GM12878 (cell line): ENCODE results near the gene SMPD3. TPM values are rescaled to one million over a fixed set of nuclear protein-coding genes. Genes with fewer than 3 reads are reported as not detected.

Experiments
- ATF7 ChIP-seq: fragments of 450-650 bp; IDR thresholded peaks from 2 replicates; pipeline ENCODE4 v1.6.1; 2016; ENCODE audit warnings: low read depth, mild to moderate bottlenecking
- BACH1 ChIP-seq: fragments of 450-650 bp; IDR thresholded peaks from 2 replicates; pipeline ENCODE4 v1.6.1; 2017; ENCODE audit warnings: mild to moderate bottlenecking, borderline replicate concordance
- CEBPZ ChIP-seq: fragments of 150-350 bp; IDR thresholded peaks from 2 replicates; pipeline ENCODE4 v1.6.1; 2016; ENCODE audit warnings: low read depth, low read length
- CREM ChIP-seq: IDR thresholded peaks from 2 replicates; pipeline ENCODE4 v1.6.1; 2014; ENCODE audit warnings: antibody characterized with exemption, low read depth
- EP300 ChIP-seq, 2 experiments: fragments of 150-350 bp in 1 of 2; IDR thresholded peaks; 2 replicates each; pipeline ENCODE4 v1.6.1; 2011 to 2012; ENCODE audit warnings: low read depth in 2 of 2, low read length in 2 of 2, borderline replicate concordance in 1 of 2, improper control_type of control experiment in 1 of 2, inconsistent platforms in 1 of 2; ENCODE audit not compliant: control insufficient read depth in 1 of 2
- EZH2 ChIP-seq: IDR thresholded peaks from 2 replicates; pipeline ENCODE4 v1.6.1; 2012; ENCODE audit warnings: low read depth, mild to moderate bottlenecking, control low read depth, inconsistent platforms, low read length, borderline replicate concordance; ENCODE audit not compliant: control insufficient read depth
- FOXK2 ChIP-seq: fragments of 450-650 bp; IDR thresholded peaks from 2 replicates; pipeline ENCODE4 v1.6.1; 2017; ENCODE audit warnings: mild to moderate bottlenecking, moderate library complexity
- KAT2A ChIP-seq: conservative IDR thresholded peaks from 2 replicates; pipeline ENCODE4 v1.6.1; 2011; ENCODE audit warnings: low read depth, low read length; ENCODE audit not compliant: control insufficient read depth
- MLLT1 ChIP-seq: fragments of 450-650 bp; IDR thresholded peaks from 2 replicates; pipeline ENCODE4 v1.6.1; 2016; ENCODE audit warnings: mild to moderate bottlenecking
- MTA3 ChIP-seq: IDR thresholded peaks from 2 replicates; pipeline ENCODE4 v1.6.1; 2012; ENCODE audit warnings: low read length, inconsistent platforms, borderline replicate concordance
- PBX3 ChIP-seq: IDR thresholded peaks from 2 replicates; pipeline ENCODE4 v1.6.1; 2011; ENCODE audit warnings: mild to moderate bottlenecking, low read depth, low read length, moderate library complexity; ENCODE audit not compliant: insufficient replicate concordance
- RAD21 ChIP-seq: IDR thresholded peaks from 2 replicates; pipeline ENCODE4 v1.6.1; 2011; ENCODE audit warnings: mild to moderate bottlenecking, low read depth, low read length, moderate library complexity; ENCODE audit not compliant: insufficient read depth
- RBBP5 ChIP-seq: fragments of 200-600 bp; sonication (generic); conservative IDR thresholded peaks from 2 replicates; pipeline ENCODE4 v1.6.1; 2016
- SIN3A ChIP-seq: IDR thresholded peaks from 2 replicates; pipeline ENCODE4 v1.6.1; 2012; ENCODE audit warnings: low read depth, low read length, improper control_type of control experiment
- SMAD1 ChIP-seq: fragments of 450-650 bp; IDR thresholded peaks from 2 replicates; pipeline ENCODE4 v1.6.1; 2018; ENCODE audit warnings: mild to moderate bottlenecking, low read depth; ENCODE audit not compliant: partially characterized antibody
- STAT1 ChIP-seq: fragments of 450-650 bp; conservative IDR thresholded peaks from 2 replicates; pipeline ENCODE4 v1.6.1; 2014; ENCODE audit warnings: antibody characterized with exemption, mild to moderate bottlenecking
- STAT3 ChIP-seq: IDR thresholded peaks from 2 replicates; pipeline ENCODE4 v1.6.1; 2011; ENCODE audit warnings: low read depth, low read length, improper control_type of control experiment
- TBL1XR1 ChIP-seq: IDR thresholded peaks from 2 replicates; pipeline ENCODE4 v1.6.1; 2012; ENCODE audit warnings: low read depth, low read length, improper control_type of control experiment
- ZBTB40 ChIP-seq: fragments of 450-650 bp; IDR thresholded peaks from 2 replicates; pipeline ENCODE4 v1.6.1; 2016; ENCODE audit warnings: mild to moderate bottlenecking, moderate library complexity, borderline replicate concordance
- ZNF622 ChIP-seq: fragments of 450-650 bp; IDR thresholded peaks from 2 replicates; pipeline ENCODE4 v1.6.1; 2017; ENCODE audit warnings: mild to moderate bottlenecking, inconsistent platforms
- polyA plus RNA-seq, 11 experiments: library from polyadenylated mRNA; depleted of rRNA in 4 of 11; unstranded in 6 of 11; stranded (reverse) in 5 of 11; fragments of >200 nt; fragmentation: Nextera tagmentation in 4 of 11; fragmentation: Illumina TruSeq in 1 of 11; extraction: Ambion mirVana in 4 of 11; extraction: Trizol in 1 of 11; gene quantifications; 1 replicate in 1 of 11; 2 replicates in 10 of 11; pipeline versions ENCODE4 v1.2.1 to v1.2.3, GENCODE V29; 2011 to 2016; ENCODE audit warnings: inconsistent platforms in 2 of 11, missing spikeins in 2 of 11, low read depth in 1 of 11
- total RNA-seq, 4 experiments: library from RNA; depleted of rRNA in 3 of 4; stranded (reverse); fragments of >200 nt in 3 of 4; fragmentation: Illumina TruSeq in 1 of 4; extraction: Trizol in 1 of 4; gene quantifications; 2 replicates each; pipeline versions ENCODE4 v1.2.1 to v1.2.3, GENCODE V29; 2013 to 2021

SMPD3 gene
- total and polyA plus RNA-seq, 10 of the 15 experiments (the other 5 are each of a cell fraction or from before 2014, with no cell fraction given), result 0.04 to 2.0 (median 1.2) TPM

GRCh38 chr16:68470461-68471150 is 22.3 kb upstream of the SMPD3 start (continued):
- no peak for TF ChIP-seq RAD21
- no peak for TF ChIP-seq SMAD1
- TF ChIP-seq EP300 (IDR thresholded peaks at IDR 0.05; ENCODE audit: borderline replicate concordance in 1 of 2, control insufficient read depth in 1 of 2, low read depth in 2 of 2, low read length in 2 of 2), result peak; percentile 44 to 86; a peak in 2 of 4 replicates
- TF ChIP-seq ZNF622, result no peak
- peak; percentile 58; the same call in 1 of the 2 replicates for TF ChIP-seq MTA3
- no peak for TF ChIP-seq RBBP5
- TF ChIP-seq STAT1, result no peak
- no peak for TF ChIP-seq EZH2
- peak; percentile 70 for TF ChIP-seq MLLT1
- TF ChIP-seq KAT2A, result no peak
- TF ChIP-seq BACH1, result peak; percentile 86
- no peak for TF ChIP-seq ZBTB40
- peak; percentile 57; the same call in 1 of the 2 replicates for TF ChIP-seq CREM
- no peak for TF ChIP-seq SIN3A
- peak; percentile 33 for TF ChIP-seq PBX3
- TF ChIP-seq TBL1XR1, result peak; percentile 42; the same call in 1 of the 2 replicates
- TF ChIP-seq STAT3, result no peak
- no peak for TF ChIP-seq CEBPZ
- no peak for TF ChIP-seq FOXK2
- TF ChIP-seq ATF7, result peak; percentile 51; the same call in 1 of the 2 replicates
